HG02852 (cell line): Measurements from ENCODE around the gene MBNL2.

Experiments
- ATAC-seq: cut with Tn5 transposase; IDR thresholded peaks from one replicate; pipeline ENCODE4 v1.9.1; 2021; ENCODE audit warnings: mild to moderate bottlenecking, moderate library complexity; ENCODE audit not compliant: unreplicated experiment

Gene MBNL2

DNA sequence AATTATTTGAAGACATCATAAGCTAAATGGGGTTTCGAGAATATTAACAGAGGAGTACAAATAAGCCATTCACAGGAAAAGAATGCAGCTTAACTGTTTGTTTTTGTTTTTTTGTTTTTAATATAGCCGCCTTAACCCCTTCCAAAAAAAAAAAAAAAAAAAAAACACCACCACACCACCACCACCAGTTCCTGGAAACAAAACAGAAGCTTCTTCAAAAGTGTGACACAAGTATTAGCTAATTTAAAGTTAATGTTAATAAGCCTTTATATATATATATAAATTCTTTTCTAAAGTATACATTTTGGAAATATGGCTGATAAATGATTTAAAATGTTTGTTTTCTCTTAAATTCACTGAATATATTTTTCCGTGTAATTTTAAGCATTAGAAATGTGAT, 213.2 kb downstream of the MBNL2 start:
- no peak for ATAC-seq

- ATAC-seq = no peak
Observed at GRCh38 chr13:97435794-97436193, 213.7 kb downstream of the MBNL2 start.

DNA sequence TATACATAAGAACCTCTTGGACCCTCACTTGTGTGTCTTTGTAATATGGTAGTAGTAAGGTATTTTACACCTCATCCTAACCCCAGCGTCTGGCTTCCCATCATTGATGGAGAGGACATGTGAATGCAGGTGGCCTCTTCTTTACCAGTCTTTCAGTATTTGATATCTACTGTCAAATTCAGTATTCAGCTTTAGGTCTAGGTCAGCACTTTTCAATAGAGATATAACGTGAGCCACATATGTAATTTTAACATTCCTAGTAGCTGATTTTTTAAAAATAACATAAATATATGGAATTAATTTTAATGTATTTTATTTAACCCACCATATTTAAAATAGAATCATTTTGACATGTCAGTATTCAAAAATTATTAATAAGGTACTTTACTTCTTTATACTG, 214.7 kb downstream of the MBNL2 start:
- no peak for ATAC-seq

DNA sequence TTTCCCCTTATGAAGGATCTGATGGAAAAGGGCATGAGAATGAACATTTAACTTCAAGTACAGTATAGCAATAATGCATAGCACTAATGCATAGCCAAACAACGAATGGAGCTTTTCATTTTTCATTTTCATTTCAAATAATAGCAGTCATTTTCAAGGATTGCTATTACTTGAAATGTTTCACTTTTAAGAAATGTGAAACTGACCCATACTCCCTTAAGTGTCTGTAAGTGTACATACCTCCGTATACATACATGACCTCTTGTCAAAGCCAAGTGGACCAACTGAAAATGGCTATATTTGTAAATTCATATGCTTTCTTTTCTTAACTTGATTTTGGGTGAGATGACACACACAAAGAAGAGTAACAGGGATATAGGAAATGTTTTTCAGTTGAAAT, 215.6 kb downstream of the MBNL2 start:
- no peak for ATAC-seq

- ATAC-seq = no peak
Observed at GRCh38 chr13:97438856-97439595, 216.9 kb downstream of the MBNL2 start.

DNA sequence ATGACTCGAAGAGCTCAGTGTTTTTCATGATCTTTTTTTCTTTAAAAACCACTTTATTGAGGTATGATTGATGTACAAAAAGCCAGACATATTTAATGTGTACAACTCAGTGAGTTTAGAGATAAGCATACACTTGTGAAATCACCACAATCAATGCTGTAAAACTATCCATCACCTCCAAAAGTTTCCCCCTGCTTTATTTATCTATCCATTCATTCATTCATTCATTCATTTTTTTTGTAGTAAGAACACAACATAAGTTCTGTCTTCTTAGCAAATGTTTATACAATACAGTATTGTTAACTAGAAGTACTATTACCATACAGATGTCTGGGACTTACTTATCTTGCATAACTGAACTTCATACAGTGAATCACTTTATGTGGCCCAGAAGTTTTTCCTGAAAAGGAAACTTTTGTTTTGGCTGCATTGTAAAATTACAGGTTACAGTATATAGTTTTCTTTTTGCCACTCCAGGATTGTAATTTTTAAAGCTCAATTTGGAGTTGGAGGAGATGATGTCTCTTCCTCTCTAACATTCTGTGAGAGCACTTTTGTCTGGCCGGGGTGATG, 218.6 kb downstream of the MBNL2 start:
- ATAC-seq = no peak

DNA sequence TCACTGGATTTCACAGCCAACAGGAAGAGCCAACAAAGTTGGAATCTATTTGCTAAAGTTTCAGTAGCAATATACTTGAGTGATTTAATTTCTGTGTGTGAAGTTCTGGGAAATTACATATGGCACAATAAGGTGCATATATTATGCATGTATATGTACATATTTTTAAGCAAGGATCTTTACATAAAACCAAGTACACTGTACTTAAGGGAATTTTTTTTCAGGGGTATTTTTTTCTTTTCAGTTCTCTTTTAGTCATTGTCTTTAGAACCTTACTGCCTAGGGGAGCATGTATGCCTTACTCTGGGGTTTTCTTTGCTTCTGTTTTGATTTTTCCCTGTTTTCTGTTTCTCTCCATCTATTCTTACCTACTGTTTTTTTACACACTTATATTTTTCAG, 219.2 kb downstream of the MBNL2 start:
- peak; percentile 69 for ATAC-seq
